GM13976 (cell line): ENCODE data around the gene TLE1.

Source experiments
- DNase-seq: peaks from one replicate; pipeline ENCODE4 v3.0.0; 2012; ENCODE audit warnings: low spot score
- in situ Hi-C: fragments of 300-500 bp; cut with MboI; formaldehyde crosslinking; loops from one replicate; pipeline ENCODE4 v1.12.0; 2022; ENCODE audit warnings: low sequenced_read_pairs, mixed read lengths, inconsistent platforms; ENCODE audit not compliant: unreplicated experiment
- TF ChIP-seq, protein P1 (sequence below): IDR thresholded peaks from 2 replicates; pipeline ENCODE4 v1.5.1; 2012; ENCODE audit warnings: borderline replicate concordance, mild to moderate bottlenecking; ENCODE audit not compliant: insufficient read depth; ENCODE audit errors: extremely low read depth, missing control alignments, control extremely low read depth

The TLE1 gene

DNA sequence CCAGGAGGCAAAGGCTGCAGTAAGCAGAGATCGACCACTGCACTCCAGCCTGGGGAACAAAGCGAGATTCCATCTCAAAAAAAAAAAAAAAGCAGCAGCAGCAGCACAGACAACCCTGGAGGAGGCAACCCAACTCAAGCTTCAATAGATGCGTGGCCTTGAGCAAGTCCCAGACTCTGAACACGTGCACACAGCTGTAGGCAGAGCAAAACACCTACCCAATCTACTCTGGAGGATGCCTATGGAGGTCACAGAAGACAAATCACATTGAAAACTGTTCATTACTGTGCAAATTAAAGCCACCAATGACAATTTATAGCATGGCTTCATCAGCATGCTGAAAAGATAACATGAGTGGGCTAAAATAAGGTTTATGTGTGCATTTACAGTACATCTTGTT, 7.2 kb downstream of the TLE1 start:
- no peak for DNase-seq
- in situ Hi-C loops = no loop called here
- TF ChIP-seq, protein P1, sequence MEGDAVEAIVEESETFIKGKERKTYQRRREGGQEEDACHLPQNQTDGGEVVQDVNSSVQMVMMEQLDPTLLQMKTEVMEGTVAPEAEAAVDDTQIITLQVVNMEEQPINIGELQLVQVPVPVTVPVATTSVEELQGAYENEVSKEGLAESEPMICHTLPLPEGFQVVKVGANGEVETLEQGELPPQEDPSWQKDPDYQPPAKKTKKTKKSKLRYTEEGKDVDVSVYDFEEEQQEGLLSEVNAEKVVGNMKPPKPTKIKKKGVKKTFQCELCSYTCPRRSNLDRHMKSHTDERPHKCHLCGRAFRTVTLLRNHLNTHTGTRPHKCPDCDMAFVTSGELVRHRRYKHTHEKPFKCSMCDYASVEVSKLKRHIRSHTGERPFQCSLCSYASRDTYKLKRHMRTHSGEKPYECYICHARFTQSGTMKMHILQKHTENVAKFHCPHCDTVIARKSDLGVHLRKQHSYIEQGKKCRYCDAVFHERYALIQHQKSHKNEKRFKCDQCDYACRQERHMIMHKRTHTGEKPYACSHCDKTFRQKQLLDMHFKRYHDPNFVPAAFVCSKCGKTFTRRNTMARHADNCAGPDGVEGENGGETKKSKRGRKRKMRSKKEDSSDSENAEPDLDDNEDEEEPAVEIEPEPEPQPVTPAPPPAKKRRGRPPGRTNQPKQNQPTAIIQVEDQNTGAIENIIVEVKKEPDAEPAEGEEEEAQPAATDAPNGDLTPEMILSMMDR = no peak

DNA sequence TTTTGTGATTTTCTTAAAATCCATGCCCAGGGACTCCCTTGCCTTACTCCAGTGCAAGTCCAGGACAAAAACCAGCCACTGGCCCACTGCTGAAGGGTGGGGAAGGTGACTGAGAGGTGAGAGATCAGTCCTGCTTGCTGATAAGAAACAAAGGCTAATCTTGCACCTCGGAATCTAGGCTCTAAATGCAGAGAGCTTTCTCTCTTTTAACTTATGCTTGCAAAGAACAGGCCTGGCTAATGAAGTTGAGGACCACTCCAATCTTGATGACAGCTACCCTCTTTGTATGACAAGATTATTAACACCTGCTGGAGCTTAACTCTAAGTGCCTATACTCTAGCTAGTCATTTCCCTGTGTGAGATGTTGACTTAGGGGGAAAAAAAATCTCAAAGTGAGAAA, 8.8 kb downstream of the TLE1 start:
- in situ Hi-C loops = no loop called here
- no peak for DNase-seq
- TF ChIP-seq, protein P1 = no peak

DNA sequence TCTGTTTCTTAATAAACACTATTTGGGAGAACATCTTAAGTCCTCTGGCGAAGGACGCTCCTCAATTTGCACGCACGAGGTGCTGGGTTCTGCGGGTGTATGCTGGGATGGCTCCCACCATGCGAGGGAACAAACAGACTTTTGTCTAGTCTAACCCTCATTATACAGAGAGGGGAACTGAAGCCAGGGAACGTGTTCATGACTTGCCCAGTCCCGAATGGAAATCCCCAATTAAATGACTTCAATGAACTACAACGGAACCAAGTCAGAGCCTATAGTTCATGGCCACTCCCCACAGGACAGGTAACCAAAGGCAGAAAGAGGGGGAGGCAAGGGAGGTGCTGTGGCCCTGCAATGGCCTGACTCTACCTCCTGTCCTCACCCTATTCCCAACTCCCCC, 9.3 kb downstream of the TLE1 start:
- TF ChIP-seq, protein P1 = no peak
- in situ Hi-C loops = no loop called here
- no peak for DNase-seq

DNA sequence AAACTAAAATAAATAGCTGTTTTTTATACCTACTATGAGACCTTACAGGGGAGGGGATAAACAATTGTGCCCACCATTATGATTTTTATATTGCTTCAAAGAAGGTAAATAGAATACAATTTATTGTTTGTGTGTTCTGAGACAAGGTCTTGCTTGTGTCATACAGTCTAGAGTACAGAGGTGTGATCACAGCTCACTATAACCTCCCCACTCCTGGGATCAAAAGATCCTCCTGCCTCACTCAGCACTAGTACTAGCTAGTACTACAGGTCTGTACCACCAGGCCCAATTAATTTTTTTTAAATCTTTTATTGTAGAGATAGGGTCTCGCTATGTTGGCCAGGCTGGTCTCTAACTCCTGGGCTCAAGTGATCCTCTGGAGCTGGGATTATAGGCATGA, 11.3 kb downstream of the TLE1 start:
- TF ChIP-seq, protein P1 = no peak
- DNase-seq = no peak
- in situ Hi-C loops = no loop called here

DNA sequence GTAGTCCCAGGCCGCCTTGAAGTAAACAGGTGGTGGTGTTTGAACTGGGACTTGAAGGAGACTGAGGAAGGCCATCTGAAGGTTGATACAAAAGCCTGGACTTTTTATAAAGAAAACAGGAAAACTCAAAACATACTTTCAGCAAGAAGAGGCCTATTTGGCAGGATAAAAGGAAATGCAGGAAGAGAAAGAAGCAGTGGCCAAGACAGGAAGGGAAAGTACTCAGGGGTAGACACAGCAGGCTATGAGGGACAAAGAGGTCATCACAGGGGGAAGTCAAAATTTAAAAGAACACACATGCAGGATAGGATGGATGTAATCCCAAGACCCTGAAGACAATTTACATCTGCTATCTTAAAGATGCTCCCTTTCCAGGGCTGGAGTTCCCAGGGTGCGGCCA, 13.0 kb downstream of the TLE1 start:
- TF ChIP-seq, protein P1 = no peak
- in situ Hi-C loops = no loop called here
- DNase-seq = no peak

DNA sequence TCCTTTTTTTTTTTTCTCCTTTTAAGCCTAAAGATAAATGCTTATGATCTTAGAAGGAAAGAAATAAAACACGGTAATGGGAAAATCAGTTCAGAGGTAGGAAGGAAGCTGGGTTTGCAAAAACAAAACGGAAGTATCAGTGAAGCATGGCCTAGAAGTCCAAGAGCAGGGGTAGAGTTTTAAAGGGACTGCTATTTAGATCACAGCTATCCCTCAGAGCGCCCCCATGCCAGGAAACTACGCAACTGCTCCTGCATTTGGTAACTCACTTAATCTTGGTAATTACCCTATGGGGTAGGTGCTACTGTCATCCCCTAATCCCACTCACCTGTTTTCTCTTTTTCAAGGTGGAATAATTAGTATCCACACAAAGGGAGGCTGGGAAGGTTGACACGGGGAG, 16.0 kb downstream of the TLE1 start:
- in situ Hi-C loops = no loop called here
- DNase-seq = no peak
- TF ChIP-seq, protein P1 = no peak

DNA sequence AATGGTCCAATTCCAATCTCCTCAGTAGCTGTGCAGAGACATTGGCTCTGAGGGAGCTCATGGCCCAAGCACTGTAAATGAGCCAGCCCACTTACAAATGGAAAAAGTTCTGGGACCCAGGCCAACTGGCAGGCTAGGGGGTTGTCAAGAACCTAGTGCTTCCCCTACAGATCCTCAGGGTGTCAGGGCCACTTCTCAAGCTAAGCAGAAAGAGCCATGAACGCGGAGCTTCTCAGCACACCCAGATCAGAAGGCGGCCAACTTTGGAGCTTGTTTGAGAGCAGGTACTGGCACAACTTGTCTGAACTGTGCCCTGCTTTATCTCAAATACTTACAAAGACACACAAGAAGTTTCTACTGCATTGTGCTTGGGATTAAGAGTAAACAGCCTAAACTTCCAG, 17.5 kb downstream of the TLE1 start:
- TF ChIP-seq, protein P1 = no peak
- DNase-seq = no peak
- in situ Hi-C loops = no loop called here
